Mesenchymal stem cell (in vitro differentiated cells and primary cell): ENCODE data around the gene ARHGAP6.

Source experiments
- DNase-seq: peaks from one replicate; pipeline ENCODE4 v3.0.0-alpha.2; 2013
- H2AFZ ChIP-seq: one replicate; pipeline ENCODE4 v1.6.1; 2013; ENCODE audit warnings: low read depth, mild to moderate bottlenecking, control low read depth, inconsistent platforms, low read length, moderate library complexity
- H2AK5ac ChIP-seq: 2 replicates; pipeline ENCODE4 v1.6.1; 2013; ENCODE audit warnings: low read length, moderate library complexity, mild to moderate bottlenecking, inconsistent platforms; ENCODE audit not compliant: severe bottlenecking
- H2BK120ac ChIP-seq: one replicate; pipeline ENCODE4 v1.6.1; 2013; ENCODE audit warnings: low read depth, mild to moderate bottlenecking, inconsistent platforms, low read length, moderate library complexity
- H2BK12ac ChIP-seq, 2 experiments: one replicate each; pipeline ENCODE4 v1.6.1; 2013; ENCODE audit warnings: inconsistent platforms in 2 of 2, low read length in 2 of 2, mild to moderate bottlenecking in 2 of 2, moderate library complexity in 2 of 2, control low read depth in 1 of 2
- H2BK15ac ChIP-seq: one replicate; pipeline ENCODE4 v1.6.1; 2013; ENCODE audit warnings: mild to moderate bottlenecking, low read depth, inconsistent platforms; ENCODE audit not compliant: poor library complexity, severe bottlenecking
- H2BK5ac ChIP-seq: 2 replicates; pipeline ENCODE4 v1.6.1; 2013; ENCODE audit warnings: low read depth, mild to moderate bottlenecking, low read length, control low read depth, inconsistent platforms; ENCODE audit not compliant: poor library complexity, severe bottlenecking
- H3K14ac ChIP-seq, 2 experiments: one replicate each; pipeline ENCODE4 v1.6.1; 2013; ENCODE audit warnings: inconsistent platforms in 2 of 2, low read length in 2 of 2, control low read depth in 1 of 2, mild to moderate bottlenecking in 1 of 2, moderate library complexity in 1 of 2
- H3K18ac ChIP-seq, 2 experiments: one replicate each; pipeline ENCODE4 v1.6.1; 2013; ENCODE audit warnings: inconsistent platforms in 2 of 2, low read length in 2 of 2, control low read depth in 1 of 2, low read depth in 1 of 2, mild to moderate bottlenecking in 1 of 2
- H3K23ac ChIP-seq, 2 experiments: one replicate each; pipeline ENCODE4 v1.6.1; 2013; ENCODE audit warnings: inconsistent platforms in 2 of 2, low read length in 2 of 2, mild to moderate bottlenecking in 2 of 2, moderate library complexity in 2 of 2, control low read depth in 1 of 2
- H3K27ac ChIP-seq: 2 replicates; pipeline ENCODE4 v1.5.1; 2013; ENCODE audit warnings: mild to moderate bottlenecking, moderate library complexity, low read length, control low read depth, inconsistent platforms; ENCODE audit not compliant: poor library complexity, severe bottlenecking
- H3K27me3 ChIP-seq, 2 experiments: 2 replicates each; pipeline versions ENCODE4 v1.6.1 to v1.7.0; 2013; ENCODE audit warnings: low read length in 2 of 2, mild to moderate bottlenecking in 2 of 2, moderate library complexity in 2 of 2, control low read depth in 1 of 2, inconsistent platforms in 1 of 2; ENCODE audit not compliant: control insufficient read depth in 1 of 2, insufficient read depth in 1 of 2
- H3K36me3 ChIP-seq, 2 experiments: 2 replicates each; pipeline versions ENCODE4 v1.6.1 to v1.7.0; 2013; ENCODE audit warnings: low read length in 2 of 2, control low read depth in 1 of 2, inconsistent platforms in 1 of 2, low read depth in 1 of 2, mild to moderate bottlenecking in 1 of 2; ENCODE audit not compliant: insufficient read depth in 2 of 2, control insufficient read depth in 1 of 2
- H3K4ac ChIP-seq, 2 experiments: one replicate each; pipeline ENCODE4 v1.6.1; 2013; ENCODE audit warnings: inconsistent platforms in 2 of 2, low read length in 2 of 2, mild to moderate bottlenecking in 2 of 2, moderate library complexity in 2 of 2, control low read depth in 1 of 2, low read depth in 1 of 2
- H3K4me1 ChIP-seq: 2 replicates; pipeline ENCODE4 v1.6.1; 2013; ENCODE audit warnings: low read depth, low read length, control low read depth; ENCODE audit not compliant: control insufficient read depth, insufficient read depth
- H3K4me2 ChIP-seq: 2 replicates; pipeline ENCODE4 v1.6.1; 2013; ENCODE audit warnings: low read length, mild to moderate bottlenecking, inconsistent platforms; ENCODE audit not compliant: poor library complexity, severe bottlenecking
- H3K4me3 ChIP-seq, 2 experiments: 2 replicates each; pipeline versions ENCODE4 v1.5.1 to v1.7.0; 2013; ENCODE audit warnings: low read length in 2 of 2, mild to moderate bottlenecking in 2 of 2, control low read depth in 1 of 2, low read depth in 1 of 2; ENCODE audit not compliant: insufficient read depth in 1 of 2
- H3K79me1 ChIP-seq: replicated peaks from 2 replicates; pipeline ENCODE4 v1.6.1; 2013; ENCODE audit warnings: mild to moderate bottlenecking, control low read depth, low read length, inconsistent platforms; ENCODE audit not compliant: poor library complexity, severe bottlenecking
- H3K9ac ChIP-seq: 2 replicates; pipeline ENCODE4 v1.7.0; 2013; ENCODE audit warnings: mild to moderate bottlenecking, low read length, moderate library complexity
- H3K9me3 ChIP-seq: 2 replicates; pipeline ENCODE4 v1.7.0; 2013; ENCODE audit warnings: mild to moderate bottlenecking, low read length; ENCODE audit not compliant: control insufficient read depth
- H4K8ac ChIP-seq: one replicate; pipeline ENCODE4 v1.6.1; 2013; ENCODE audit warnings: inconsistent platforms, mild to moderate bottlenecking, low read length, moderate library complexity
- H4K91ac ChIP-seq: one replicate; pipeline ENCODE4 v1.6.1; 2013; ENCODE audit warnings: mild to moderate bottlenecking, low read length, inconsistent platforms
- WGBS: methylation state at CpG from one replicate; pipeline ENCODE4 v1.1.7; 2013; ENCODE audit warnings: mixed read lengths; 5-methylcytosine and 5-hydroxymethylcytosine counted together

The ARHGAP6 gene

GRCh38 chrX:11566789-11567188 lies 98.9 kb downstream of the ARHGAP6 start:
- no peaks in the 10 kb centered on the region for H3K36me3 ChIP-seq
- no peak overlapping the region for H2BK12ac ChIP-seq
- no peak overlapping the region for H3K9ac ChIP-seq
- no peak overlapping the region for H3K27ac ChIP-seq
- no peak overlapping the region for H3K4me2 ChIP-seq
- H3K4ac ChIP-seq = no peak overlapping the region
- H2AFZ ChIP-seq = no peak overlapping the region
- H3K23ac ChIP-seq = no peak overlapping the region
- H3K18ac ChIP-seq = no peak overlapping the region
- H2BK15ac ChIP-seq = no peak overlapping the region
- H3K4me1 ChIP-seq = no peaks in the 10 kb centered on the region
- H4K91ac ChIP-seq = no peak overlapping the region
- no peak overlapping the region for H2AK5ac ChIP-seq
- H3K79me1 ChIP-seq = peaks cover 1% of the 10 kb centered on the region
- no peak overlapping the region for H4K8ac ChIP-seq
- H2BK120ac ChIP-seq = no peak overlapping the region
- DNase-seq = no peak
- 96% methylated on average over 1 of the region's 2 CpGs for WGBS
- H3K27me3 ChIP-seq = no peaks in the 10 kb centered on the region
- no peak overlapping the region for H3K4me3 ChIP-seq
- H3K9me3 ChIP-seq = no peaks in the 10 kb centered on the region
- H2BK5ac ChIP-seq = no peak overlapping the region
- no peak overlapping the region for H3K14ac ChIP-seq

- no peak for DNase-seq
- no peaks in the 10 kb centered on the region for H3K9me3 ChIP-seq
- no peaks in the 10 kb centered on the region for H3K27me3 ChIP-seq
- no peak overlapping the region for H3K14ac ChIP-seq
- H3K4me2 ChIP-seq = no peak overlapping the region
- no peak overlapping the region for H3K9ac ChIP-seq
- H3K27ac ChIP-seq = no peak overlapping the region
- H3K4me1 ChIP-seq = no peaks in the 10 kb centered on the region
- no peaks in the 10 kb centered on the region for H3K36me3 ChIP-seq
- H2AFZ ChIP-seq = no peak overlapping the region
- no peak overlapping the region for H2AK5ac ChIP-seq
- no peak overlapping the region for H2BK12ac ChIP-seq
- no peak overlapping the region for H2BK120ac ChIP-seq
- no peak overlapping the region for H2BK15ac ChIP-seq
- H3K4me3 ChIP-seq = no peak overlapping the region
- no peak overlapping the region for H3K4ac ChIP-seq
- H3K18ac ChIP-seq = no peak overlapping the region
- peaks cover 1% of the 10 kb centered on the region for H3K79me1 ChIP-seq
- H2BK5ac ChIP-seq = no peak overlapping the region
- H4K8ac ChIP-seq = no peak overlapping the region
- H4K91ac ChIP-seq = no peak overlapping the region
- no peak overlapping the region for H3K23ac ChIP-seq
Measured at GRCh38 chrX:11566173-11566572, 99.5 kb downstream of the ARHGAP6 start.

- WGBS = no CpG with 5 or more reads among the region's 1 CpG
- H3K4me2 ChIP-seq = no peak overlapping the region
- H3K36me3 ChIP-seq = no peaks in the 10 kb centered on the region
- peaks cover 1% of the 10 kb centered on the region for H3K79me1 ChIP-seq
- H2AK5ac ChIP-seq = no peak overlapping the region
- no peak overlapping the region for H2BK120ac ChIP-seq
- no peak overlapping the region for H2BK15ac ChIP-seq
- no peaks in the 10 kb centered on the region for H3K9me3 ChIP-seq
- no peak overlapping the region for H3K18ac ChIP-seq
- H3K14ac ChIP-seq = no peak overlapping the region
- no peak overlapping the region for H4K8ac ChIP-seq
- H3K27me3 ChIP-seq = no peaks in the 10 kb centered on the region
- no peaks in the 10 kb centered on the region for H3K4me1 ChIP-seq
- no peak overlapping the region for H4K91ac ChIP-seq
- no peak overlapping the region for H3K9ac ChIP-seq
- no peak for DNase-seq
- no peak overlapping the region for H2BK12ac ChIP-seq
- no peak overlapping the region for H3K27ac ChIP-seq
- no peak overlapping the region for H3K23ac ChIP-seq
- H2AFZ ChIP-seq = no peak overlapping the region
- H2BK5ac ChIP-seq = no peak overlapping the region
- no peak overlapping the region for H3K4ac ChIP-seq
- H3K4me3 ChIP-seq = no peak overlapping the region
Measured at GRCh38 chrX:11564546-11564945, 101.2 kb downstream of the ARHGAP6 start.

- no peak overlapping the region for H2AK5ac ChIP-seq
- no peaks in the 10 kb centered on the region for H3K36me3 ChIP-seq
- no peak overlapping the region for H4K91ac ChIP-seq
- no peaks in the 10 kb centered on the region for H3K27me3 ChIP-seq
- 100% methylated on average over 1 of the region's 2 CpGs for WGBS
- H2AFZ ChIP-seq = no peak overlapping the region
- no peaks in the 10 kb centered on the region for H3K9me3 ChIP-seq
- no peak overlapping the region for H3K18ac ChIP-seq
- H2BK12ac ChIP-seq = no peak overlapping the region
- no peak overlapping the region for H3K27ac ChIP-seq
- no peaks in the 10 kb centered on the region for H3K4me1 ChIP-seq
- no peak overlapping the region for H2BK5ac ChIP-seq
- H4K8ac ChIP-seq = no peak overlapping the region
- no peak for DNase-seq
- H3K4me2 ChIP-seq = no peak overlapping the region
- H3K4me3 ChIP-seq = no peak overlapping the region
- no peak overlapping the region for H3K23ac ChIP-seq
- no peak overlapping the region for H3K14ac ChIP-seq
- peaks cover 1% of the 10 kb centered on the region for H3K79me1 ChIP-seq
- H2BK120ac ChIP-seq = no peak overlapping the region
- H3K9ac ChIP-seq = no peak overlapping the region
- no peak overlapping the region for H3K4ac ChIP-seq
- H2BK15ac ChIP-seq = no peak overlapping the region
Measured at GRCh38 chrX:11562570-11562969, 103.2 kb downstream of the ARHGAP6 start.
